Fibroblast of villous mesenchyme (primary cell): ENCODE measurements around the gene PLCXD3. TPM values are rescaled to one million over a fixed set of nuclear protein-coding genes. Genes with fewer than 3 reads are reported as not detected.

ENCODE experiments used
- DNase-seq: peaks from one replicate; pipeline ENCODE4 v3.0.0-alpha.2; 2010; ENCODE audit warnings: low read depth
- H3K4me3 ChIP-seq: 2 replicates; pipeline ENCODE4 v1.5.1; 2011; ENCODE audit warnings: low read depth, mild to moderate bottlenecking, low read length
- total RNA-seq: library from RNA; depleted of rRNA; stranded (reverse); fragments of >200 nt; gene quantifications from 2 replicates; pipeline ENCODE4 v1.2.3, GENCODE V29; 2012
- TF ChIP-seq, protein P1 (sequence below): IDR thresholded peaks from 2 replicates; pipeline ENCODE4 v1.5.1; 2012; ENCODE audit warnings: low read depth, mild to moderate bottlenecking, low read length; ENCODE audit not compliant: insufficient read depth

The PLCXD3 gene
- total RNA-seq, 1 donor, result 0.43 TPM

DNA sequence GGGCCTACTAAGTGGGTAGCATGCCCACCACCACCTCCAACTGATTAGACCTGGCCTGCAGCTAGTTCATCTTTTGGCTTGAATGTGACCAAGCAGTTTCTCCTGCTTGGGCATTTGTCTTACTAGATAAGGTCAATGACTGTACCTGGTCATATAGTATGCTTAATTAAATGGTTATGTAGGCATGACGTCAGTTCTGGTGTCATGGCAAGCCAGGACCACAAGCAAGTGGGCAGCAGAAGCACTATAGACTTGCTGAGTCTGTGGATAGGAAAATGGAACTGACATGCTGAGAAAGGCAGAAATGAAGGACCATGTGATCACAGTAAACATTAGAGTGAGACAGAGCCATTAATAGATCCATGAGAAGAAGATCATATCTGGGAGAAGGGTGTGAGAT is 241.5 kb downstream of the PLCXD3 start:
- H3K4me3 ChIP-seq, result no peak overlapping the region
- no peak for DNase-seq
- TF ChIP-seq, protein P1, sequence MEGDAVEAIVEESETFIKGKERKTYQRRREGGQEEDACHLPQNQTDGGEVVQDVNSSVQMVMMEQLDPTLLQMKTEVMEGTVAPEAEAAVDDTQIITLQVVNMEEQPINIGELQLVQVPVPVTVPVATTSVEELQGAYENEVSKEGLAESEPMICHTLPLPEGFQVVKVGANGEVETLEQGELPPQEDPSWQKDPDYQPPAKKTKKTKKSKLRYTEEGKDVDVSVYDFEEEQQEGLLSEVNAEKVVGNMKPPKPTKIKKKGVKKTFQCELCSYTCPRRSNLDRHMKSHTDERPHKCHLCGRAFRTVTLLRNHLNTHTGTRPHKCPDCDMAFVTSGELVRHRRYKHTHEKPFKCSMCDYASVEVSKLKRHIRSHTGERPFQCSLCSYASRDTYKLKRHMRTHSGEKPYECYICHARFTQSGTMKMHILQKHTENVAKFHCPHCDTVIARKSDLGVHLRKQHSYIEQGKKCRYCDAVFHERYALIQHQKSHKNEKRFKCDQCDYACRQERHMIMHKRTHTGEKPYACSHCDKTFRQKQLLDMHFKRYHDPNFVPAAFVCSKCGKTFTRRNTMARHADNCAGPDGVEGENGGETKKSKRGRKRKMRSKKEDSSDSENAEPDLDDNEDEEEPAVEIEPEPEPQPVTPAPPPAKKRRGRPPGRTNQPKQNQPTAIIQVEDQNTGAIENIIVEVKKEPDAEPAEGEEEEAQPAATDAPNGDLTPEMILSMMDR, result no peak

DNA sequence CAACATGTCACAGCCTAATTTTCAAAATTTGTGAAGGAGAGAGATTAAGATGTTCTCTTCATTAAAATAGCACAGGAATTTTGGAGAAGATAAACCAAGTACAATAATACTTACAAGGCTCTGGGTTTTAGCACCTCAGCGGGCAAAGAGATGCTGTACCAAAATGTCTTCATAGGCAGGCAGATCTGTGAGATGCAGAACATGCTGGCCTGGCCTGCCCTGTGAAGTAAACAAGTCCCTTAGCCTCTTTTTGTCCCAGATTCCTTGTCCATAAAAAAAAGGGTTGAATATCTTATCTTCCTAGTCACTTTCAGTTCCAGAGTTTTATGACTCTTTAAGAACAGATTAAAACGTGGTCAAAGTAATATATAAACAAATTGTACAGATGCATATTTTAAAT is 244.0 kb downstream of the PLCXD3 start:
- TF ChIP-seq, protein P1, result no peak
- no peak overlapping the region for H3K4me3 ChIP-seq
- no peak for DNase-seq

DNA sequence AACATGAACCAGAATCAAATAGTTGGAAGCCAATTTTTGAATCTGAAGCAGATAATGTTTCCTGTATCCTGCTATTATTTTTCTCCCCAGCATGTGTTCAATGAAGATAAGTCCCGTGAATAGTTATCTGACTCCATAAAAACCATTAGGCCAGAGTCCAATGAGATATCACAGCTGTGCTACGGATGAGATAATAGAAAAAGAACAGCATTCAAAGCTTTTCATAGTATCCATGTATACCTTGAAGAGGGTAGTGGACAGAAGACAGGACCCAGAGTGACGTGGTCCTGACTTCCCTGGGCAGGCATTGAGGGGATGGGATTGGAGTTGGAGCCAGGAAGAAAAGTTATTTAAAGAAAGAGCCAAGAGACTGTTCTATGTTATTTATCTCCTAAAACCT is 246.4 kb downstream of the PLCXD3 start:
- DNase-seq, result no peak
- TF ChIP-seq, protein P1, result no peak
- H3K4me3 ChIP-seq, result no peak overlapping the region

DNA sequence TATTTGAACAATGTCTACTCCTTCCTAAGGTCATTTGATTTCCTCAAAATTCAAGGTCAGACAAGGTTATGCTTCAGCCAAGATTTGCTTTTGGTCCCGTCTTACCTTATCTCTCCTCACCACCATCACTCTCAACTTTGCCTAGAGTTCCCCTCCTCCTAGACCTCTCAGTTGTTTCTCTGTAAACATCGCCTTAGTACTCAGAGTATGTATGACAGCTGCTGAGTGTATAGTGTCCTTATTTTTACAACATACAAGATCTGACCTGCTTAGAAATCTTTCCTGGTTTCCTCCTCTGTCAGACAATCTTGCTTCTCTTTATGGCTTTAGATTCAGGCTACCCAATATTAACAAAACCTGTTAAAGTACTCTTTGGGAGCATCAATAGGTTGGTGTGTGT is 247.1 kb downstream of the PLCXD3 start:
- TF ChIP-seq, protein P1, result no peak
- DNase-seq, result no peak
- H3K4me3 ChIP-seq, result no peak overlapping the region
